Mucosa of gallbladder (tissue), 1 donor: ENCODE results near the gene MATN1. TPM values are rescaled to one million over a fixed set of nuclear protein-coding genes. Genes with fewer than 3 reads are reported as not detected.
"Not testable (repeated sequence)": the region's sequence is repeated elsewhere in the genome, so short reads cannot be mapped to it uniquely, and the experiment has no call there.

Experiments used
- DNase-seq: peaks from one replicate; pipeline ENCODE4 v3.0.0-alpha.2; 2020; ENCODE audit warnings: low spot score
- total RNA-seq: library from RNA; stranded (reverse); gene quantifications from one replicate; pipeline ENCODE4 v1.2.1, GENCODE V29; 2021
- donor health status: DM: no; HTN: no; CAD: no.

MATN1 gene
- total RNA-seq, 1 donor from 2014 or later = 0.12 TPM

- DNase-seq = no peak
Measured at GRCh38 chr1:30698401-30698981, 24.9 kb downstream of the MATN1 start.

GRCh38 chr1:30697571-30698376 lies 25.6 kb downstream of the MATN1 start:
- DNase-seq = no peak

- DNase-seq = no peak
Measured at GRCh38 chr1:30696831-30697230, 26.6 kb downstream of the MATN1 start.

GRCh38 chr1:30695439-30695841 lies 27.9 kb downstream of the MATN1 start:
- no peak for DNase-seq

- no peak for DNase-seq
Measured at GRCh38 chr1:30694280-30695175, 28.9 kb downstream of the MATN1 start.

GRCh38 chr1:30693822-30694221 lies 29.6 kb downstream of the MATN1 start:
- DNase-seq = no peak

GRCh38 chr1:30693366-30693765 lies 30.0 kb downstream of the MATN1 start:
- DNase-seq = no peak

- DNase-seq = no peak
Measured at GRCh38 chr1:30692948-30693301, 30.5 kb downstream of the MATN1 start.

GRCh38 chr1:30692201-30692947 lies 31.0 kb downstream of the MATN1 start:
- no peak for DNase-seq

- no peak for DNase-seq
Measured at GRCh38 chr1:30691480-30691879, 31.9 kb downstream of the MATN1 start.

- no peak for DNase-seq
Measured at GRCh38 chr1:30689901-30690645, 33.3 kb downstream of the MATN1 start.

- DNase-seq = no peak
Measured at GRCh38 chr1:30688920-30689794, 34.2 kb downstream of the MATN1 start.

- DNase-seq = not testable (repeated sequence)
Measured at GRCh38 chr1:30688516-30688915, 34.9 kb downstream of the MATN1 start.

- no peak for DNase-seq
Measured at GRCh38 chr1:30687886-30688285, 35.5 kb downstream of the MATN1 start.

GRCh38 chr1:30686236-30686935 lies 37.0 kb downstream of the MATN1 start:
- no peak for DNase-seq

- DNase-seq = no peak
Measured at GRCh38 chr1:30685796-30686165, 37.6 kb downstream of the MATN1 start.

GRCh38 chr1:30684881-30685795 lies 38.2 kb downstream of the MATN1 start:
- DNase-seq = peak; percentile 96

- no peak for DNase-seq
Measured at GRCh38 chr1:30684259-30684658, 39.1 kb downstream of the MATN1 start.
